Heart right ventricle (tissue), 16 donors: ENCODE results near the gene MTG2. TPM values are rescaled to one million over a fixed set of nuclear protein-coding genes. Genes with fewer than 3 reads are reported as not detected.

Source experiments
- ATAC-seq, 8 donors: fragments of 200-7000 bp; cut with Tn5 transposase; one replicate each; pipeline ENCODE4 v1.9.1; 2020; ENCODE audit warnings: mild to moderate bottlenecking in 8 of 8, moderate library complexity in 8 of 8, moderate number of reproducible peaks in 1 of 8
- DNase-seq, 2 donors: peaks; one replicate each; pipeline ENCODE4 v3.0.0-alpha.2; 2020
- H3K27ac ChIP-seq, 10 donors: fragments of 200-600 bp; sonication (generic) in 2 of 10; one replicate each; pipeline versions ENCODE4 v1.5.0 to v1.8.0; 2020 to 2022; ENCODE audit warnings: mild to moderate bottlenecking in 3 of 10
- H3K27me3 ChIP-seq, 7 donors: fragments of 200-600 bp; one replicate each; pipeline ENCODE4 v1.8.0; 2021 to 2022; ENCODE audit warnings: mild to moderate bottlenecking in 2 of 7
- H3K36me3 ChIP-seq, 9 donors: fragments of 200-600 bp; sonication (generic) in 1 of 9; one replicate each; pipeline versions ENCODE4 v1.5.0 to v1.8.0; 2020 to 2022; ENCODE audit warnings: mild to moderate bottlenecking in 2 of 9
- H3K4me1 ChIP-seq, 9 donors: fragments of 200-600 bp; sonication (generic) in 1 of 9; one replicate each; pipeline versions ENCODE4 v1.5.0 to v1.8.0; 2020 to 2022; ENCODE audit warnings: mild to moderate bottlenecking in 4 of 9
- H3K4me3 ChIP-seq, 10 donors: fragments of 200-600 bp; sonication (generic) in 2 of 10; one replicate each; pipeline versions ENCODE4 v1.5.0 to v1.8.0; 2020 to 2022; ENCODE audit warnings: mild to moderate bottlenecking in 7 of 10, moderate library complexity in 2 of 10
- H3K9me3 ChIP-seq, 11 donors: fragments of 200-600 bp in 10 of 11; sonication (generic) in 2 of 11; one replicate each; pipeline versions ENCODE4 v1.5.0 to v1.8.0; 2013 to 2022; ENCODE audit warnings: mild to moderate bottlenecking in 2 of 11, control low read depth in 1 of 11, moderate library complexity in 1 of 11
- WGBS, 2 donors: extraction: QIAGEN DNeasy Blood & Tissue Kit; methylation state at CpG; one replicate each; pipeline ENCODE4 v1.1.7; 2013; ENCODE audit warnings: inconsistent platforms in 1 of 2; 5-methylcytosine and 5-hydroxymethylcytosine counted together
- intact Hi-C, 10 donors: fragments of 100-400 bp; cut with DNase I; formaldehyde crosslinking; loops; one replicate each; pipeline versions ENCODE4 v1.11.1 to v1.14.2; 2022
- polyA plus RNA-seq, 2 donors: library from polyadenylated mRNA; stranded (reverse); fragments of 200-250 nt; gene quantifications; one replicate each; pipeline ENCODE4 v1.2.3, GENCODE V29; 2013
- total RNA-seq, 10 donors: library from RNA; stranded (reverse); fragmentation: NEBNext Ultra II Directional in 3 of 10; extraction: Animal tissue kit (Norgen Biotek cat#: 25700) in 3 of 10; gene quantifications; one replicate each; pipeline versions ENCODE4 v1.2.1 to v1.2.4, GENCODE V29; 2021 to 2023
- TF ChIP-seq, protein P1 (sequence below), 9 donors: fragments of 200-600 bp; sonication (generic) in 2 of 9; IDR thresholded peaks; one replicate each; pipeline versions ENCODE4 v1.5.0 to v1.8.0; 2021 to 2022; ENCODE audit warnings: antibody characterized with exemption in 9 of 9, mild to moderate bottlenecking in 5 of 9, moderate library complexity in 1 of 9
- donor health status: Arrhythmogenic right ventricular cardiomyopathy.
- donor health status: ischemic (EF 13 %, LVEDD 7.1; RV severe dilation, severe dysfunction).
- donor health status: healthy with polysubstance abuse.
- donor health status: DM: no; HTN: yes; CAD: no.
- donor health status: DM: no; HTN: no; CAD: no.
- donor health status: ischemic (EF 25% LVEDD 6.9; RV normal size, moderate dysfunction).
- donor health status: ischemic (EF 25% LVEDD 5.7; RV mildly dilated, moderate dysfunction).
- donor health status: healthy.
- donor health status: DM: yes; HTN: yes; CAD: no.
- donor health status: Ischemic cardiomyopathy.
- donor health status: ischemic (EF 35%, LVEDD 5.7; RV mildly dilated, moderate dysfunction).
- donor health status: nonischemic (EF 11% LVEDD 7.7; RV severe dilation, severe dysfunction).
- donor health status: DM: yes; HTN: yes; CAD: no.
- donor health status: PGD.
- donor health status: ischemic (EF 29% LVEDD 5.4; RV normal size, mild dysfunction).
- donor health status: nonischemic (EF 23%, LVEDD 6.1; RV moderate dilation, normal function).

The MTG2 gene
- total and polyA plus RNA-seq, 12 donors: 21.5 to 55.5 (median 28.2) TPM

DNA sequence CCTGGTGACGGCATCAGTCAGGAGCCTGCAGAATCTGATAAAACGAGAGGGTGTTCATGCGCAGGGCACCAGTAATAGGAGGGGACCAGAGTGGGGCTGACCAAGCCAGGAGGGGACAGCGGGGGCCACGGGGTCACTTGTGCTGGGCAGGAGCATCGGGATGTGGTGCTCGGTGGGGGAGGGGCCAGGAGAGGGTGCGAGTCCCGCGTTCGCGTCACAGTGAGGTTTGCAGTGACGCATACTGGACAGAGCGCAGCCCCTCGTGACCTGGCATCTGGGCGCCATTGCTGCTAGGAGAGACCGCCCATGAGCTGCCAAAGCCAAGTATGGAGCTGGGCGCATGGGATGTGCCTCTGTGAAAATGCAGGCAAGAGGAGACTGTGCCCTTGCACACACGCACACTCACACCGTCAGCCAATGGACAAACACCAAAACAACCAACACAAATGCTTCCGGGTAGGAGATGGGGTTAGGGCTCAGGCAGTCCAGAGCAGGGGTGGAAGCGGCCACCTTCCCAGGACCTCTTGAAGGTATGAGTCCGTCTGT, 13.9 kb upstream of the MTG2 start:
- H3K9me3 ChIP-seq: no peaks in the 10 kb centered on the region
- no peak overlapping the region for H3K27ac ChIP-seq
- 96% methylated on average over 23 of the region's 23 CpGs for WGBS, 2 donors
- H3K4me1 ChIP-seq: peaks cover 0 to 16% (median 0%) of the 10 kb centered on the region in 9 donors
- ATAC-seq (peak in 1 of 8 donors; percentile 20), DNase-seq (no peak)
- intact Hi-C loops: no loop called here
- peaks cover 0 to 84% (median 17%) of the 10 kb centered on the region in 9 donors for H3K36me3 ChIP-seq
- H3K4me3 ChIP-seq: no peak overlapping the region
- TF ChIP-seq, protein P1, sequence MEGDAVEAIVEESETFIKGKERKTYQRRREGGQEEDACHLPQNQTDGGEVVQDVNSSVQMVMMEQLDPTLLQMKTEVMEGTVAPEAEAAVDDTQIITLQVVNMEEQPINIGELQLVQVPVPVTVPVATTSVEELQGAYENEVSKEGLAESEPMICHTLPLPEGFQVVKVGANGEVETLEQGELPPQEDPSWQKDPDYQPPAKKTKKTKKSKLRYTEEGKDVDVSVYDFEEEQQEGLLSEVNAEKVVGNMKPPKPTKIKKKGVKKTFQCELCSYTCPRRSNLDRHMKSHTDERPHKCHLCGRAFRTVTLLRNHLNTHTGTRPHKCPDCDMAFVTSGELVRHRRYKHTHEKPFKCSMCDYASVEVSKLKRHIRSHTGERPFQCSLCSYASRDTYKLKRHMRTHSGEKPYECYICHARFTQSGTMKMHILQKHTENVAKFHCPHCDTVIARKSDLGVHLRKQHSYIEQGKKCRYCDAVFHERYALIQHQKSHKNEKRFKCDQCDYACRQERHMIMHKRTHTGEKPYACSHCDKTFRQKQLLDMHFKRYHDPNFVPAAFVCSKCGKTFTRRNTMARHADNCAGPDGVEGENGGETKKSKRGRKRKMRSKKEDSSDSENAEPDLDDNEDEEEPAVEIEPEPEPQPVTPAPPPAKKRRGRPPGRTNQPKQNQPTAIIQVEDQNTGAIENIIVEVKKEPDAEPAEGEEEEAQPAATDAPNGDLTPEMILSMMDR (IDR thresholded peaks at IDR 0.05): no peak
- H3K27me3 ChIP-seq: no peaks in the 10 kb centered on the region

DNA sequence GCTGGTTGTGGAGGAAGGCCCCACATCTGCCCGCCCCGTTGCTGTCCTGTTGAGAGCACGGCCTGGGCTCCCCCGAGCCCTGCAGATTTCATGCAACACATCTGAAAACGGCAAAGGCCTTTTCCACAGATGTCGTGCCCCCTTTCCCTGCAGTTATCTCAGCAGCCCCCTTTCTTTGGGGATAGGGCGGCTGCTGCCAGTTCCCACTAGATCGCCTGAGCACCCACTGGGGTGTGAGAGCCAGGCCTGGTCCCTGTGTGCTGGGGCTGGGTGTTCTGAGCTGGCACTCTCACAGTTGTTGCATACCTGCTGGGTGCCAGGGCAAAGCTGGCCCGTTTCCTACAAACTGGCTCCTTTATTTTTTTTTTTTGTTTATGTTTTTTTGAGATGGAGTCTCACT, 12.3 kb upstream of the MTG2 start:
- DNase-seq (no peak), ATAC-seq (no peak)
- Histone ChIP-seq H3K36me3 (peaks cover 0 to 84% (median 8%) of the 10 kb centered on the region in 9 donors), H3K4me3 (no peak overlapping the region), H3K4me1 (peaks cover 0 to 16% (median 0%) of the 10 kb centered on the region in 9 donors), H3K27ac (peak overlapping the region in 2 of 10 donors; percentile 22 to 48), H3K9me3 (no peaks in the 10 kb centered on the region), H3K27me3 (no peaks in the 10 kb centered on the region)
- TF ChIP-seq, protein P1 (IDR thresholded peaks at IDR 0.05): no peak
- 94% methylated on average over 9 of the region's 9 CpGs for WGBS, 2 donors
- intact Hi-C loops: no loop called here

DNA sequence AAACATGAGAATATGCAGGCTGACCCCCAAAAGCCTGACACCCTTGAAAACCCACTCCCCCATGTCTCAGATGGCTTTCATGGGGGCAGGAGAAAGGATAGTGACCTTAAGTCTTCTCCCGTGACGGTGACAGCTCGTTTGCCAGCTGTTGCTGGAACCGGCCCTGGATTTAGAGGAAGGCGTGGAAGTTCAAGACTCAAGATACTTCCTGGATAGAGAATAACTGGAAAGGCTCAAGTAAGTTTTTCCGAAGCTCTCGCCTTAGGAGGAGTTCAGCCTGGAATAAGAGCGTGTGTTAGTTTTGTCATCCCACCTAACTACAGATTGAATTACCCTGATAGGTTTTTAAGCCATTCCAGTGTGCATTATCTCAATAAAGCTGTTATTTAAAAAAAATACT, 11.6 kb upstream of the MTG2 start:
- H3K4me3 ChIP-seq: no peak overlapping the region
- no peaks in the 10 kb centered on the region for H3K27me3 ChIP-seq
- peaks cover 0 to 16% (median 0%) of the 10 kb centered on the region in 9 donors for H3K4me1 ChIP-seq
- 60 to 69% methylated on average over 8 of the region's 8 CpGs for WGBS, 2 donors
- peak overlapping the region in 6 of 10 donors; percentile 29 to 71 (median 47) for H3K27ac ChIP-seq
- ATAC-seq: peak in 6 of 8 donors; percentile 5 to 67 (median 46)
- TF ChIP-seq, protein P1 (IDR thresholded peaks at IDR 0.05): no peak
- DNase-seq: peak; percentile 5 to 24
- H3K9me3 ChIP-seq: no peaks in the 10 kb centered on the region
- H3K36me3 ChIP-seq: peaks cover 0 to 84% (median 2%) of the 10 kb centered on the region in 9 donors
- intact Hi-C loops: no loop called here

DNA sequence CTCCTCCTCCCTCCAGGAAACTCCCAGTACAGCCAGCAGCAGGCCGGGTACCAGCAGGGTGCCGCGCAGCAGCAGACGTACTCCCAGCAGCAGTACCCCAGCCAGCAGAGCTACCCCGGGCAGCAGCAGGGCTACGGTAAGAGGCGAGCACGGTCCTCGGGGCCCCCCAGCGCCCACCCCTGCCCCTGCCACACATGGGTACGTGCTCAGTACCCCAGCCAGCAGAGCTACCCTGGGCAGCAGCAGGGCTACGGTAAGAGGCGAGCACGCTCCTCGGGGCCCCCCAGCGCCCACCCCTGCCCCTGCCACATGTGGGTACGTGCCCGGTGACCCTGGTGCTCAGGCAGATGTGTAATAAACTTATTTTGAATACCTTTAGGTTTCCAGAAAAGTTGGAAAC, 10.2 kb upstream of the MTG2 start:
- DNase-seq (peak in 1 of 2 donors; percentile 2), ATAC-seq (no peak)
- peaks cover 0 to 83% (median 0%) of the 10 kb centered on the region in 9 donors for H3K36me3 ChIP-seq
- intact Hi-C loops: no loop called here
- peaks cover 0 to 16% (median 0%) of the 10 kb centered on the region in 9 donors for H3K4me1 ChIP-seq
- no peaks in the 10 kb centered on the region for H3K9me3 ChIP-seq
- WGBS, 2 donors: 93 to 98% methylated on average over 18 of the region's 18 CpGs
- no peak overlapping the region for H3K4me3 ChIP-seq
- TF ChIP-seq, protein P1 (IDR thresholded peaks at IDR 0.05): no peak
- no peaks in the 10 kb centered on the region for H3K27me3 ChIP-seq
- H3K27ac ChIP-seq: no peak overlapping the region
